GM19468 (cell line): ENCODE results near the gene ACOX3.
"Not testable (repeated sequence)": the region's sequence is repeated elsewhere in the genome, so short reads cannot be mapped to it uniquely, and the experiment has no call there.

Experiments used
- ATAC-seq: cut with Tn5 transposase; IDR thresholded peaks from one replicate; pipeline ENCODE4 v1.9.1; 2021; ENCODE audit warnings: mild to moderate bottlenecking, moderate library complexity, moderate number of reproducible peaks; ENCODE audit not compliant: unreplicated experiment; ENCODE audit errors: extremely low read depth

Gene ACOX3

GRCh38 chr4:8409264-8410065 lies 31.1 kb downstream of the ACOX3 start:
- ATAC-seq = no peak

- ATAC-seq = no peak
These were observed 32.8 kb downstream of the ACOX3 start for GRCh38 chr4:8407756-8408155.

DNA sequence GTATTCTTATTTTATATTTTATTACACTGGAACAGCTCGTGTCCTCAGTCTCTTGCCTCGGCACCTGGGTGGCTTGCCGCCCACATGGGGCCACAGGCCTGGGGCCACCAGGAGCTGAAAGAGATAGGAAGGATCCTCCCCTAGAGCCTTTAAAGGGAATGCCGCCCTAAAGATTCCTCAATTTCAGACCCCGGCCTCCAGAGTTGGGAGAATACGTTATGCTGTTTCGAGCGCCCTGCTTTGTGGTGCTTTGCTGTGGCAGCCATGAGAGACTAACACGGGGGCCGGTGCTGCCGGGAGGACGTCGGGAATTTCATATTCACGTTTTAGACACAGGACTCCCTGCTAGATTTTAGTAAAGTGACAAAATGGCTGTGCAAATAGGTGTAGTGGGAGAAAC lies 33.2 kb downstream of the ACOX3 start:
- no peak for ATAC-seq

- ATAC-seq = not testable (repeated sequence)
These were observed 33.6 kb downstream of the ACOX3 start for GRCh38 chr4:8406887-8407286.

DNA sequence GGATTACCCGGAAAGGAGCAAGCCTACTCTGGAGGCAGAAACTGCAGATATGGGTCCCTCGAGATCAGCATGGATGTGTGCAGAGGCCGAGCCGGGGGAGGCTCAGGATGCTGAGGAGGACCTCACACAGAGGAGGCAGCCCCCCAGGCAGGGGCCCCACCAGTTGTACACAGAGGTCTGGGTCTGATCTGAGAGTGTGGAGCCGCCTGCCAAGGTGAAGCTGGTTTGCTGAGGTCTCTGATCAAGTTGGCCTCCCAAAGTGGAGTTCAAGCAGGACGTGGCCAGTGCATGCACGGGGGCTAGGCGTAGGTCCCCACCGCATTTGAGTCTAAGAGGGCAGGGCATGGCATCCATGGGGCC lies 35.0 kb downstream of the ACOX3 start:
- no peak for ATAC-seq

- ATAC-seq = no peak
These were observed 35.6 kb downstream of the ACOX3 start for GRCh38 chr4:8404791-8405515.

DNA sequence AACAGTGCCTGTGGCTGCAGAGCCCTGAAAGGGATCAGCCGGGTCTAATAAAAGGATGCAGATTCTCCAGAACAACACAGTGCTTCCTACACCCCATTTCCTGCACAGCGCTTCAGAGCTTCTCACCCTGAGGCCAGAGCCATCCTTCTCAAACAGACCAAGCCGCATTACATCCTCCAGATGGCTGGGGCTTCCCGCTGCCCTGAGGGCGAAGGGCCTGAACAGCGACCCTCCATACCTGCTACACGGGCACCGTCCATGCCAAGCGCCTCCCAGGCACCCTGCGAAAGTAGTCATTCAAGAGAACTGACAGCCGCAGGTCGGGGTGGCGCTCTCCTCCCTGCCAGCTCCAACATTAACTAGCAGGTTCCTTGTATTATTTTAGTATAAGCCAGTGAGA lies 36.5 kb downstream of the ACOX3 start:
- no peak for ATAC-seq

GRCh38 chr4:8403173-8403753 lies 37.3 kb downstream of the ACOX3 start:
- ATAC-seq = no peak

DNA sequence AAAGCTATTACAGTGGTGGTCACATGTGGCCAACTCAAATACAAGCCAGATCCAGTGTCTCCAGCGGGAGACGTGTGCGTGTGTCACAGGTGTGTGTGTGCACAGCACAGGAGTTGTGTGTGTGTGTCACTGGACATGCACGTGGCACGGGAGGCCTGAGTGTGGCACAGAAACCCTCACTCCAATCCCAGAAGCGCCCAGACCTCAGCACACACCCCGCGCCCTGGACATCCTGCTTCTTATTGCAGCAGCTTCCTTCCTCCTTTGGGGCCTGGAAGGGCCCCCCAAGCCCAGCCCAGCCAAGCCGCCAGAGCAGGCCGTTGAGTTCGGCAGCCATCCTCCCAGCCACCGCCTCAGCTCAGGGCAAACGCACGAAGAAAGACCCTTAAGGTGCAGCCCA lies 37.9 kb downstream of the ACOX3 start:
- no peak for ATAC-seq

DNA sequence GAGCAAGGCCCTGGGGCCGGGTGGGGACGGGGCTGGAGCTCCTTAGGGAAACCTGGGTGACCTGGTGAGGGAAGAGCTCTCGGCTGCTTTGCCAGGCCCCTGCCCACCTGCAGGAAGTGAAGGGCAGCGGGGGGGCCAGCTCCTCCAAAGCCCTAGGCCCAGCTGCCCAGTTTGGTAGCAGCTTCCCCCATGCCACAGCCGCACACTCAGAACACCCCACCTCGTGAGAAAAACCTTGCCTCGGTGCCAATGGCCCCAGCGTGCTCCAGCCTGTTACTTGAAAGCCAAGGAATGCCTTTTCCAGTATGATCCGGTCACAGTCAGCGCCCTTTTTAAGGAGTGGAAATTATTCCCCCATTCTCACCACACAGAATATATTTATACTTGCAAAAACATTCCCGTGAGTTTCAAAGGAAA lies 38.3 kb downstream of the ACOX3 start:
- no peak for ATAC-seq

- no peak for ATAC-seq
These were observed 38.9 kb downstream of the ACOX3 start for GRCh38 chr4:8401665-8402064.

- ATAC-seq = no peak
These were observed 39.7 kb downstream of the ACOX3 start for GRCh38 chr4:8400632-8401325.

DNA sequence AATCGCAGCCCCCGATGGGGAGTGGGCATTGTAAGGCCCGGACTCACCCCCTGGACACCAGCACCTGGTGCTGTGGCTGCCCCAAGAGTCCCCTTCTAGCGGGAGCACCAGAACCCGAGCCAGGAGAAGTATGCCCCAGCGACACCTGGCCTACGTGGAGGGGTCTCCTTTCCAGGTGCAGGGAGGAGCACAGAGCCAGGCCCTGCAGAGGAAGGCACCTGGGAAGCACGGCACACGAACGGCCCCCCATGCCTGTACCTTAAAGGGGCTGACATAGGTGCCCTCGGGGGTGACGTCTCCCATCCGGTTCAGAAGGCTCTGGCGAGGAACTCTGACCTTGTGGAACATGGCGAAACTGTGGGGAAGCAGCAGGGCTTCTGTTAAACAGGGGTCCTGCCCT lies 41.2 kb downstream of the ACOX3 start:
- ATAC-seq = no peak

DNA sequence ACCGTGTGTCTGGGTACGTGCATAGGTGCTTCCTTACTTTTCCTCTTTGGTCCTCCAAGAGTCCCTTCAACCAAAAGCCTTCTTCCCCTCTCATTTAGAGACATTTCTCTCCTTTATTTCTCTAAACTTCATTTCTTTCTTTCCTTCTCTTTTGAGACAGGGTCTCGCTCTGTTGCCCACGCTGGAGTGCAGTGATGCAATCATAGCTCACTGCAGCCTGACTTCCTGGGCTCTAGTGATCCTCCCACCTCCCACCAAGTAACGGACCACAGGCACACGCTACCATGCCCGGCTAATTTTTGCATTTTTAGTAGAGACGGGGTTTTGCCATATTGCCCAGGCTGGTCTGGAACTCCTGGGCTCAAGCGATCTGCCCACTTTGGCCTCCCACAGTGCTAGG lies 42.2 kb downstream of the ACOX3 start:
- ATAC-seq = no peak

DNA sequence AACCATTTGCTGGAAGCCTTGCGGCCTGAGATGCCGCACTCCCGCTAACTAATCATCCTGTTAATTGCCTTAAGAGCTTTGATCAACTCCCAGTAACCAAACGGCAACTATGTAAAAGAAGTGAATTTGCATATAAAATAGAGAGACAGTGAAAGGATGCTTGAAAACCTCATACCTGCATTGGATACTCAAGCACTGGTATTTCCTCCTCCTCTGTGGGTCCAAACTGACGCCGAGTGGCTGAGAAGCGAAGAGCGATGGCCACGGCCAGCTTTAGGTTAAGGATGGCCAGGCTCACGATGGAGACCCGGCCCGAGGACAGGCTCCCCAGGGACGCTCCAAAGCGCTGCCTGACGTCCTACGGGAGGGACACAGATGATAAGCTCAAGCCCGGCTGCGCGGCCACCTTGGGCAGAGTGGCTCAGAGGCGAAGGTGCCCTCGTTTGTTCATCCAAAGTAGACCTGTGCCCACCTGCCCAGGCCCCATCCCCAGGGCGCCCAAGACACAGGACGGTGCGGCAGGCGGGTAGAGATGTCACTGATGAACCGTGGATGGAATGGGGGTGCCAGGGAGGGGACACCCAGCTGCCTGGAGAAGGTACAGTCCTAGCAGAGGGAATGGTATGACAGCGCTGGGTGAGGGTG lies 43.6 kb downstream of the ACOX3 start:
- ATAC-seq = no peak

- no peak for ATAC-seq
These were observed 44.8 kb downstream of the ACOX3 start for GRCh38 chr4:8395504-8396296.

GRCh38 chr4:8394806-8395205 lies 45.7 kb downstream of the ACOX3 start:
- no peak for ATAC-seq

GRCh38 chr4:8394061-8394519 lies 46.4 kb downstream of the ACOX3 start:
- ATAC-seq = no peak

- no peak for ATAC-seq
These were observed 46.9 kb downstream of the ACOX3 start for GRCh38 chr4:8393593-8394038.
